HepG2 (cell line): ENCODE measurements around the gene COX6B1. TPM values are rescaled to one million over a fixed set of nuclear protein-coding genes. Genes with fewer than 3 reads are reported as not detected.

Experiments
- EZH2 ChIP-seq: conservative IDR thresholded peaks from 2 replicates; pipeline ENCODE4 v1.6.1; 2012; ENCODE audit warnings: mild to moderate bottlenecking, low read depth, low read length, moderate library complexity
- HNRNPK ChIP-seq: fragments of 200-400 bp; formaldehyde crosslinking; IDR thresholded peaks from 2 replicates; pipeline ENCODE4 v1.6.1; 2018; ENCODE audit warnings: low read length, low read depth, moderate library complexity, mild to moderate bottlenecking; ENCODE audit not compliant: poor library complexity, severe bottlenecking
- KDM3A ChIP-seq: IDR thresholded peaks from 2 replicates; pipeline ENCODE4 v1.6.1; 2018; ENCODE audit warnings: low read depth, missing compliant biosample characterization
- MEIS2 ChIP-seq: sonication (generic); formaldehyde crosslinking; IDR thresholded peaks from 2 replicates; pipeline ENCODE4 v1.9.0; 2021; ENCODE audit warnings: mild to moderate bottlenecking, missing genetic modification reagents
- ZBTB33 ChIP-seq: sonication (generic); formaldehyde crosslinking; IDR thresholded peaks from 2 replicates; pipeline ENCODE4 v1.4.0; 2020; ENCODE audit warnings: missing genetic modification reagents
- ZNF20 ChIP-seq: sonication (generic); formaldehyde crosslinking; IDR thresholded peaks from 2 replicates; pipeline ENCODE4 v1.4.0; 2020; ENCODE audit warnings: mild to moderate bottlenecking, moderate library complexity, missing genetic modification reagents
- ZNF496 ChIP-seq: sonication (generic); formaldehyde crosslinking; IDR thresholded peaks from 2 replicates; pipeline ENCODE4 v1.8.1; 2023; ENCODE audit warnings: mild to moderate bottlenecking, moderate library complexity, missing genetic modification reagents; ENCODE audit not compliant: insufficient replicate concordance
- ZNF644 ChIP-seq: IDR thresholded peaks from 2 replicates; pipeline ENCODE4 v1.6.1; 2016; ENCODE audit warnings: low read depth
- ZNF768 ChIP-seq: sonication (generic); formaldehyde crosslinking; IDR thresholded peaks from 2 replicates; pipeline ENCODE4 v1.4.0; 2020; ENCODE audit warnings: missing genetic modification reagents
- ZSCAN12 ChIP-seq: sonication (generic); formaldehyde crosslinking; IDR thresholded peaks from 2 replicates; pipeline ENCODE4 v1.9.0; 2021; ENCODE audit warnings: mild to moderate bottlenecking, missing genetic modification reagents
- ZSCAN25 ChIP-seq: sonication (generic); formaldehyde crosslinking; IDR thresholded peaks from 2 replicates; pipeline ENCODE4 v1.8.0; 2022; ENCODE audit warnings: mild to moderate bottlenecking, missing genetic modification reagents
- polyA plus RNA-seq, 8 experiments: library from polyadenylated mRNA; depleted of rRNA in 3 of 8; stranded (reverse) in 7 of 8; unstranded in 1 of 8; fragments of >200 nt; fragmentation: Illumina TruSeq in 4 of 8; extraction: Trizol in 4 of 8; gene quantifications; 2 replicates each; pipeline versions ENCODE4 v1.2.1 to v1.2.3, GENCODE V29; 2011 to 2016; ENCODE audit warnings: low read depth in 4 of 8, missing spikeins in 1 of 8, mixed read lengths in 1 of 8; ENCODE audit not compliant: insufficient read depth in 1 of 8
- total RNA-seq, 5 experiments: library from RNA; depleted of rRNA; stranded (reverse); fragments of >200 nt; fragmentation: Illumina TruSeq; extraction: Trizol; gene quantifications; 2 replicates each; pipeline ENCODE4 v1.2.3, GENCODE V29; 2016; ENCODE audit warnings: low read depth in 1 of 5
- TF ChIP-seq, protein P1 (sequence below): sonication (generic); formaldehyde crosslinking; IDR thresholded peaks from 2 replicates; pipeline ENCODE4 v1.4.0; 2020; ENCODE audit warnings: mild to moderate bottlenecking, missing genetic modification reagents
- TF ChIP-seq, protein P2 (sequence below), 2 experiments: sonication (generic) in 1 of 2; formaldehyde crosslinking in 1 of 2; IDR thresholded peaks; 2 replicates each; pipeline versions ENCODE4 v1.4.0 to v1.6.1; 2018 to 2020; ENCODE audit warnings: missing genetic modification reagents in 2 of 2, borderline replicate concordance in 1 of 2, low read depth in 1 of 2, mild to moderate bottlenecking in 1 of 2, missing biosample characterization in 1 of 2
- TF ChIP-seq, protein P3 (sequence below): sonication (generic); formaldehyde crosslinking; IDR thresholded peaks from 2 replicates; pipeline ENCODE4 v1.8.1; 2023; ENCODE audit warnings: mild to moderate bottlenecking, missing genetic modification reagents, borderline replicate concordance
- TF ChIP-seq, protein P4 (sequence below): sonication (generic); formaldehyde crosslinking; IDR thresholded peaks from 2 replicates; pipeline ENCODE4 v1.8.1; 2022; ENCODE audit warnings: low read depth, mild to moderate bottlenecking, missing genetic modification reagents

Gene COX6B1
- total and polyA plus RNA-seq, 2 of the 13 experiments (the other 11 are each of a cell fraction or from before 2014, with no cell fraction given): 481 to 487 TPM

GRCh38 chr19:35669974-35670373 is 21.9 kb downstream of the COX6B1 start (continued):
- TF ChIP-seq, protein P1, sequence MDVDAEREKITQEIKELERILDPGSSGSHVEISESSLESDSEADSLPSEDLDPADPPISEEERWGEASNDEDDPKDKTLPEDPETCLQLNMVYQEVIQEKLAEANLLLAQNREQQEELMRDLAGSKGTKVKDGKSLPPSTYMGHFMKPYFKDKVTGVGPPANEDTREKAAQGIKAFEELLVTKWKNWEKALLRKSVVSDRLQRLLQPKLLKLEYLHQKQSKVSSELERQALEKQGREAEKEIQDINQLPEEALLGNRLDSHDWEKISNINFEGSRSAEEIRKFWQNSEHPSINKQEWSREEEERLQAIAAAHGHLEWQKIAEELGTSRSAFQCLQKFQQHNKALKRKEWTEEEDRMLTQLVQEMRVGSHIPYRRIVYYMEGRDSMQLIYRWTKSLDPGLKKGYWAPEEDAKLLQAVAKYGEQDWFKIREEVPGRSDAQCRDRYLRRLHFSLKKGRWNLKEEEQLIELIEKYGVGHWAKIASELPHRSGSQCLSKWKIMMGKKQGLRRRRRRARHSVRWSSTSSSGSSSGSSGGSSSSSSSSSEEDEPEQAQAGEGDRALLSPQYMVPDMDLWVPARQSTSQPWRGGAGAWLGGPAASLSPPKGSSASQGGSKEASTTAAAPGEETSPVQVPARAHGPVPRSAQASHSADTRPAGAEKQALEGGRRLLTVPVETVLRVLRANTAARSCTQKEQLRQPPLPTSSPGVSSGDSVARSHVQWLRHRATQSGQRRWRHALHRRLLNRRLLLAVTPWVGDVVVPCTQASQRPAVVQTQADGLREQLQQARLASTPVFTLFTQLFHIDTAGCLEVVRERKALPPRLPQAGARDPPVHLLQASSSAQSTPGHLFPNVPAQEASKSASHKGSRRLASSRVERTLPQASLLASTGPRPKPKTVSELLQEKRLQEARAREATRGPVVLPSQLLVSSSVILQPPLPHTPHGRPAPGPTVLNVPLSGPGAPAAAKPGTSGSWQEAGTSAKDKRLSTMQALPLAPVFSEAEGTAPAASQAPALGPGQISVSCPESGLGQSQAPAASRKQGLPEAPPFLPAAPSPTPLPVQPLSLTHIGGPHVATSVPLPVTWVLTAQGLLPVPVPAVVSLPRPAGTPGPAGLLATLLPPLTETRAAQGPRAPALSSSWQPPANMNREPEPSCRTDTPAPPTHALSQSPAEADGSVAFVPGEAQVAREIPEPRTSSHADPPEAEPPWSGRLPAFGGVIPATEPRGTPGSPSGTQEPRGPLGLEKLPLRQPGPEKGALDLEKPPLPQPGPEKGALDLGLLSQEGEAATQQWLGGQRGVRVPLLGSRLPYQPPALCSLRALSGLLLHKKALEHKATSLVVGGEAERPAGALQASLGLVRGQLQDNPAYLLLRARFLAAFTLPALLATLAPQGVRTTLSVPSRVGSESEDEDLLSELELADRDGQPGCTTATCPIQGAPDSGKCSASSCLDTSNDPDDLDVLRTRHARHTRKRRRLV (CRISPR knock-in tag): no peak
- TF ChIP-seq, protein P2, sequence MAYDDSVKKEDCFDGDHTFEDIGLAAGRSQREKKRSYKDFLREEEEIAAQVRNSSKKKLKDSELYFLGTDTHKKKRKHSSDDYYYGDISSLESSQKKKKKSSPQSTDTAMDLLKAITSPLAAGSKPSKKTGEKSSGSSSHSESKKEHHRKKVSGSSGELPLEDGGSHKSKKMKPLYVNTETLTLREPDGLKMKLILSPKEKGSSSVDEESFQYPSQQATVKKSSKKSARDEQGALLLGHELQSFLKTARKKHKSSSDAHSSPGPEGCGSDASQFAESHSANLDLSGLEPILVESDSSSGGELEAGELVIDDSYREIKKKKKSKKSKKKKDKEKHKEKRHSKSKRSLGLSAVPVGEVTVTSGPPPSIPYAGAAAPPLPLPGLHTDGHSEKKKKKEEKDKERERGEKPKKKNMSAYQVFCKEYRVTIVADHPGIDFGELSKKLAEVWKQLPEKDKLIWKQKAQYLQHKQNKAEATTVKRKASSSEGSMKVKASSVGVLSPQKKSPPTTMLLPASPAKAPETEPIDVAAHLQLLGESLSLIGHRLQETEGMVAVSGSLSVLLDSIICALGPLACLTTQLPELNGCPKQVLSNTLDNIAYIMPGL (CRISPR knock-in tag; IDR thresholded peaks at IDR 0.05; ENCODE audit: borderline replicate concordance in 1 of 2, low read depth in 1 of 2): no peak
- TF ChIP-seq MEIS2 (CRISPR knock-in tag) (no peak), ZNF496 (CRISPR knock-in tag) (no peak), ZNF20 (CRISPR knock-in tag) (no peak), ZBTB33 (CRISPR knock-in tag) (no peak), ZSCAN25 (CRISPR knock-in tag) (0 out of 2 replicates have a peak, but pooled peaks have one; percentile 60), KDM3A (CRISPR knock-in tag) (no peak), ZNF768 (CRISPR knock-in tag) (0 out of 2 replicates have a peak, but pooled peaks have one; percentile 11), EZH2 (no peak), ZSCAN12 (no peak), ZNF644 (CRISPR knock-in tag) (no peak), HNRNPK (peak; percentile 53)
- TF ChIP-seq, protein P3, sequence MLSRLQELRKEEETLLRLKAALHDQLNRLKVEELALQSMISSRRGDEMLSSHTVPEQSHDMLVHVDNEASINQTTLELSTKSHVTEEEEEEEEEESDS: no peak
- TF ChIP-seq, protein P4, sequence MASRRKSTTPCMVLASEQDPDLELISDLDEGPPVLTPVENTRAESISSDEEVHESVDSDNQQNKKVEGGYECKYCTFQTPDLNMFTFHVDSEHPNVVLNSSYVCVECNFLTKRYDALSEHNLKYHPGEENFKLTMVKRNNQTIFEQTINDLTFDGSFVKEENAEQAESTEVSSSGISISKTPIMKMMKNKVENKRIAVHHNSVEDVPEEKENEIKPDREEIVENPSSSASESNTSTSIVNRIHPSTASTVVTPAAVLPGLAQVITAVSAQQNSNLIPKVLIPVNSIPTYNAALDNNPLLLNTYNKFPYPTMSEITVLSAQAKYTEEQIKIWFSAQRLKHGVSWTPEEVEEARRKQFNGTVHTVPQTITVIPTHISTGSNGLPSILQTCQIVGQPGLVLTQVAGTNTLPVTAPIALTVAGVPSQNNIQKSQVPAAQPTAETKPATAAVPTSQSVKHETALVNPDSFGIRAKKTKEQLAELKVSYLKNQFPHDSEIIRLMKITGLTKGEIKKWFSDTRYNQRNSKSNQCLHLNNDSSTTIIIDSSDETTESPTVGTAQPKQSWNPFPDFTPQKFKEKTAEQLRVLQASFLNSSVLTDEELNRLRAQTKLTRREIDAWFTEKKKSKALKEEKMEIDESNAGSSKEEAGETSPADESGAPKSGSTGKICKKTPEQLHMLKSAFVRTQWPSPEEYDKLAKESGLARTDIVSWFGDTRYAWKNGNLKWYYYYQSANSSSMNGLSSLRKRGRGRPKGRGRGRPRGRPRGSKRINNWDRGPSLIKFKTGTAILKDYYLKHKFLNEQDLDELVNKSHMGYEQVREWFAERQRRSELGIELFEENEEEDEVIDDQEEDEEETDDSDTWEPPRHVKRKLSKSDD: no peak
